Spleen (tissue), 7 donors: ENCODE results near the gene ZNF667.
A peak's percentile ranks its signal among the peaks of the same experiment; 100 is the strongest.

ENCODE experiments used
- POLR2A ChIP-seq, 3 donors: fragments of 450-650 bp; IDR thresholded peaks; one replicate each; pipeline ENCODE4 v1.5.1; 2017; ENCODE audit warnings: antibody characterized with exemption in 3 of 3, mild to moderate bottlenecking in 1 of 3
- POLR2AphosphoS5 ChIP-seq, 3 donors: sonication (generic); formaldehyde crosslinking; IDR thresholded peaks; one replicate each; pipeline ENCODE4 v1.5.1; 2017; ENCODE audit warnings: antibody characterized with exemption in 3 of 3
- TF ChIP-seq, protein P1 (sequence below), 11 experiments: fragments of 200-600 bp in 7 of 11; fragments of 450-650 bp in 4 of 11; sonication (generic) in 4 of 11; IDR thresholded peaks in 8 of 11; conservative IDR thresholded peaks in 3 of 11; 1 replicate in 7 of 11; 2 replicates in 4 of 11; pipeline versions ENCODE4 v1.4.0 to v1.8.0; 2016 to 2021; ENCODE audit warnings: antibody characterized with exemption in 11 of 11, inconsistent platforms in 4 of 11, mild to moderate bottlenecking in 1 of 11
- donor health status: DM: no; HTN: no; CAD: no; lungs with moderate emphysema.
- donor health status: DM: no; HTN: no; CAD: no.
- donor health status: DM: no; HTN: no; CAD: no.

DNA sequence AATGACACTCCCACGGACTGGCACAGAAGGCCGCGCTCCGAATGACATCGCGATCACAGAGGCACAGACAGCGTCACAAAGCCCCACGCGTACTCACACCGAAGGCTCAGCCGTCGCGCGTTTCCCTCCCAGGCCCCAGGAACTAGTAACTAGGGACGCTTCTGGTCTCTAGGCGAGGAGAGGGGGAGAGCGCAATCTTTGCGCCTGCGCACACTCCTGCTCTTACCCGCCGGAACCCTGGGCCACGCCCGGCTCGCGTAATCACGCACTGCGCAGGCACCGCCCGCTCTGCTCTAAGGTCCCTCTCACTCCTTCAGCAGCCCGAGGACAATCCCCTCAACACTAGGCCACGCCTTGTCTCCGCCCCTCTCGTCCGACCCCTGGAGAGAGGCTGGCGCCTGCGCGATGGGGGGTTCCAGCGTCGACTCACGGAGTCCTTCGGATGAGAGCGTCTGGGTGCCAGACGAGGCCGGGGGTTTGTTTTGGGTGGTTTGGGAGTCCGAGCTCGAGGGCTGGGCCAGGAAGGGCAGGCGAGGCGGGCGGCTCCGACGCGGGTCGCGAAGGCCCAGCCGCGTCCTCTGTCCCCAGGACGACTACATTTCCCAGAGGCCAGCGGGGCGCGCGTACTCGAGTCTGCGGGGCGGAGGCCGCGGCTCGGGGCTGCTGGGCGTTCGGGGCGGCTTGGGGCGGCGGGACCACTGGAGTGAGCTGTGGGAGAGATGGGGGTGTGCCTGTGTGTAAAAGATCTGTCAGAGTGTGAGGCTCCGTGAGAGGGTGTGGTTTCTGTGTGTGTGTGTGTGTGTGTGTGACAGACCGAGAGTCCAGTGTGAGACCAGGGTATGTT is 30.5 kb upstream of the ZNF667 start, which contains the start of gene ZNF471:
- TF ChIP-seq, protein P1, sequence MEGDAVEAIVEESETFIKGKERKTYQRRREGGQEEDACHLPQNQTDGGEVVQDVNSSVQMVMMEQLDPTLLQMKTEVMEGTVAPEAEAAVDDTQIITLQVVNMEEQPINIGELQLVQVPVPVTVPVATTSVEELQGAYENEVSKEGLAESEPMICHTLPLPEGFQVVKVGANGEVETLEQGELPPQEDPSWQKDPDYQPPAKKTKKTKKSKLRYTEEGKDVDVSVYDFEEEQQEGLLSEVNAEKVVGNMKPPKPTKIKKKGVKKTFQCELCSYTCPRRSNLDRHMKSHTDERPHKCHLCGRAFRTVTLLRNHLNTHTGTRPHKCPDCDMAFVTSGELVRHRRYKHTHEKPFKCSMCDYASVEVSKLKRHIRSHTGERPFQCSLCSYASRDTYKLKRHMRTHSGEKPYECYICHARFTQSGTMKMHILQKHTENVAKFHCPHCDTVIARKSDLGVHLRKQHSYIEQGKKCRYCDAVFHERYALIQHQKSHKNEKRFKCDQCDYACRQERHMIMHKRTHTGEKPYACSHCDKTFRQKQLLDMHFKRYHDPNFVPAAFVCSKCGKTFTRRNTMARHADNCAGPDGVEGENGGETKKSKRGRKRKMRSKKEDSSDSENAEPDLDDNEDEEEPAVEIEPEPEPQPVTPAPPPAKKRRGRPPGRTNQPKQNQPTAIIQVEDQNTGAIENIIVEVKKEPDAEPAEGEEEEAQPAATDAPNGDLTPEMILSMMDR (IDR thresholded peaks at IDR 0.05 in 8 of 11, conservative IDR thresholded peaks at IDR 0.05 in 3 of 11) = no peak
- TF ChIP-seq POLR2A (IDR thresholded peaks at IDR 0.05) = no peak
- TF ChIP-seq POLR2AphosphoS5 (IDR thresholded peaks at IDR 0.05) = peak; percentile 53 to 82 (median 76)
